GM03348 (cell line): Measurements from ENCODE around the gene BOLA1.
"Not testable (repeated sequence)": the region's sequence is repeated elsewhere in the genome, so short reads cannot be mapped to it uniquely, and the experiment has no call there.

ENCODE experiments used
- DNase-seq: peaks from one replicate; pipeline ENCODE4 v3.0.0; 2012; ENCODE audit warnings: low spot score

Gene BOLA1

DNA sequence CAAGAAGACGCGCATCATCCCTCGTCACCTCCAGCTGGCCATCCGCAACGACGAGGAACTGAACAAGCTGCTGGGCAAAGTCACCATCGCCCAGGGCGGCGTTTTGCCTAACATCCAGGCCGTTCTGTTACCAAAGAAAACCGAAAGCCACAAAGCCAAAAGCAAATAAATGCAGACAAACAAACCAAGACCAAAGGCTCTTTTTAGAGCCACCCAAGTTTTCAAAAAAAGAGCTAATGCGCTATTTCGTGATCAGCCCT, 12.2 kb upstream of the BOLA1 start:
- not testable (repeated sequence) for DNase-seq

DNA sequence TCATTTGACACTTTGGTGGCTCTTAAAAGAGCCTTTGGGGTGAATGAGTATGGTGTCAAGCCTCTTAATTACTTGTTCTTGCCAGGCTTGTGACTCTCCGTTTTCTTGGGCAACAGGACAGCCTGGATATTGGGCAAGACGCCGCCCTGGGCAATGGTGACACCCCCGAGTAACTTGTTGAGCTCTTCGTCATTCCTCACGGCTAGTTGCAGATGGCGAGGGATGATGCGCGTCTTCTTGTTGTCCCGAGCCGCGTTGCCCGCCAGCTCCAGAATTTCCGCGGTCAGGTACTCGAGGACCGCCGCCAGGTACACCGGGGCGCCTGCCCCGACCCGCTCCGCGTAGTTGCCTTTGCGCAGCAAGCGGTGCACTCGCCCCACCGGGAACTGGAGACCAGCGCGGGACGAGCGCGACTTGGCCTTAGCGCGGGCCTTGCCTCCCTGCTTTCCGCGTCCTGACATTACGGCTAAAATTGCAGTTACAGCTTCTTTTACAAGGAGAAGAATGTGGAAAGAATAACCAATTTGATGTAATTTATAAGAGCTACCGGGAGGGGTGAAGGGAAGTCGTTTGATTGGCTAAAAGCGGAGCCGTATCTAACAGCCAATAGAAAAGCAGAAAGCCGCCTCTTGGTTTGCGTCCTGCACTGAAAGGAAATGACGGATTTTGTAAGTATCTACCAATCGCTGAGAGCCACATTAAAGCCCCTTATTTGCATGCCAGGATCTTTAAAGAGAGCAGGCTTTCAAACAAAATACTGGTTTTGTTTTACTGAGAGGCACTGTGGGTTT, 11.7 kb upstream of the BOLA1 start:
- peak; percentile 94 for DNase-seq

DNA sequence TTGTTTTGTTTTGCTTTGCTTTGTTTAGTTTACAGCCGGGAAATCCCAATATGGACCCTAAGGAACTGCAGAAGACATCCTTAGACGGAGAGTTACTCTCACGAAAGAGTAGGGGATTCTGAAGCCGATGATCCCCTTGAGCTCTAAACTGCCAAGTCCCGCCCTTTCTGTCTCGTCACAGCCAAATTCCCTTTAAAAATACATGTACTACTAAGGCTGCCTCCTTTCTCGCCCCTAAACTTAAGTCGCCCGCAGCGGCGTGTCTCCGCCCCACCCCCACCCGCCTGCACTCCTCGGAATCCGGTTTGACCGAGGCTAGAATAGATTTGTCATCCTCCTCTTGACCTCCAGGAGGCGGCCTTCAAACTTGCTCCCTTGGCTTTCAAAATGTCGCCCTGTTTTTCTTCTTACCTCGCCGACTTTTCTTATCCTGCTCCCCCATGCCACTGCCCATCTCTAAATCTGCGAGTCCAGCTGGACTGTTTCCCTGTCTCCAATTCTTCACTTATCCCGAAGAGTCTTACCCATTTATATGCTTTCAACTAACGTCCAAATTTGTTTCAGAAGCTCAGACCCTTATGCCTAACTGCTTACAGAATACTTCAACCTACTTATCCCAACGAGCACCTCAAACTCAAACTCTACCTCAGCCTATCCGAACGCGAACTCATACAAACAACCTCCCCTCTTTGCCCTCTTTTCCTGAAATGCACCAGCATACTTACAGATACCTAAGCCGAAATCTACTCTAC, 10.9 kb upstream of the BOLA1 start:
- DNase-seq = peak; percentile 84

DNA sequence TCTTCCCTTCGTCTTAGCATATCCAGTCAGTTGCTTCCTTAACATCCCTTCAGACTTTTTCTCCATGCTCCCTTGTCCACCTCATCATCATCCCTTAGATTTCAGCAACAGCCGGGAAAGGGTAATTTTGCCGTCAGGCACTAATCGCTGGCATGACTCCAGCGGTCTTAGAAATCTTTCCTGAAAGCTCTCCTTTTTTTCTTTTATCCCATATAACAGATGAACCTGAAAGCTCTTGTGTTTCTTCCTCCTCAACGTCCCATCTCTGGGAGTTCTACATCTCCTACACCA, 10.4 kb upstream of the BOLA1 start:
- DNase-seq = no peak

DNA sequence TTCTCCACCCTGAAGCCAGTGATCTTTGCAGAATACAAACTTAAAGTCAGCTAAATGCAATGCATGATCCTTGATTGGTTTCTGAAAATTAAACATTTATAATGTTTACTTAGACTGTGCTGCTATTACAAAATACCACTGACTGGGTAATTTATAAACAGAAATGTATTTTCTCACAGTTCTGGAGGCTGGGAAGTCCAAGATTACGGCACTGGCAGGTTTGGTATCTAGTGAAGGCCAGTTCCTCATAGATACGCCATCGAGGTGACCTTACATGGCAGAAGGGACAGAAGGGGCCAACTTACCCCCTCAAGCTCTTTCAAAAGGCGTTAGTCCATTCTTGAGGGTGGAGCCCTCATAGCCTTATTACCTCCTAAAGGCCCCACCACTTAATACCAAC, 2.8 kb upstream of the BOLA1 start:
- DNase-seq = no peak

DNA sequence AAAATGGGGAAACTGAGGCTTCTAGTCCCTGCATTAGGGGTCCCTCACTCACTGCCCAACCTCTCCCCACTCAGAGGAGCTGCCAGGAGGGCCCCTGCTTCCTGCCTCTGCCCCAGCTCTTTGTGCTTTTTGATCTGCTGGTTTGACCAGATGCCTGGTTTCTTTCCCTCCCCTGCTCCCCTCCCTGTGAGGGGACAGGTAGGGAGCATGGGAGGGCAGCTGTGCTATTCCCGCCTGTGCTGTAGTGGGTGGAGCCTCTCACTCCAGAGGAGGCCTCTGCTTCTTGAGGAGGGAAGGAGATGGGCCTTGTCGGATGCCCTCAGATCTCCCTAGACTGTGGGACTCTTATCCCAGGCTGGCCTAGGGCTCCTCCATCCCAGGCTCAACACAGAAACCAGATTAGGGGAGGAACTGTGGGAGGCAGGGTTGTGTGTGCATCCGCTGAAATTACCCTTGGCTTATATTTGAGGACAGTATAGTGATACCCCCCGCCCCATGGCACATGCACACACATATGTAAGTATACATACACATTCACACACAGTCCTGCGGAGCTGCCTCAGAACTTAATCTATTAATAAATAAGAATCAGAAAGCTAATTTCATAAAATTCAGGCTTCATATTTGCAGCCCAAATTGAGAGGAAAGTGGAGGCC, 4.6 kb downstream of the BOLA1 start:
- no peak for DNase-seq

DNA sequence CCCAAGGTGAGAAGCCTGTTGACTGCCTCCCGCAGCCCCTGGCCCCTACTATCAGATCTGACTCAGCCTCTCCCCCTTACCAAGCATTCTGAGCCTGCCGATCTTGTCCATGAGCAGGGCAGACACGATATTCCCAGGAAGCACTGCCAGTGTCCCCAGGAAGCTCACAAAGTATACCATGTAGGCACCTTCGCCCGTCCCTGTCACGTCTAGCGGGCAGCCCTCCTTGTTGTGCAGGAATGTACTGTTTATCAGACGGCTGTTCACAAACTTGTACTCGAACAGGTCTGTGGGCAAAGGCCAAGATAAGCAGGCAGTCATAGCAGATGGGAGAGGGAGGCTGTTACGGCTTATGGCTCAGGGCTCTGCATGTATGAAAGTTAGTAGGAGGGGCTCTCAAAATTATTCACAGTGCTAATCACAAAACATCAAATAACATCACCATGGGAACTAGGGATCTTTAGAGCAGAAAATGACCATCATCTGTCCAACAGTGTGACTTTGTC, 7.3 kb downstream of the BOLA1 start:
- DNase-seq = no peak

DNA sequence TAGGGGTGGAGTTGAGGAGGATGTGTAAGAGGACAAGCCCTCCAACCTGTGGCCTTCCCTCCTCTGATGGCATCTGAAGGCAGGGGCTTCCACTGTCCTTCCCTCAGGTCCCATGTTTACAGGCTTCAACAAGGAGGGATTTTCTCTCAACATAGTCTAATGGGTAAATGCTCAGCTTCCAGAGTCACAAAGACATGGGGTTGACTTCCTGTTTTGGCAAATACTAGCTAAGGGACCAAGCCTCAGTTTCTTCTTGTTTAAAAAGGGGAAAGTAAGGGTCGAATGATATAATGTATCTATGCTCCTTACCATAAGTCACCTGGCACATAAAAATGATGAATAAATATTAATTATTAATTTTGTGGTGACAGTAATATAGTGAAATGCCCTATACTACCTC, 15.2 kb downstream of the BOLA1 start:
- DNase-seq = no peak

DNA sequence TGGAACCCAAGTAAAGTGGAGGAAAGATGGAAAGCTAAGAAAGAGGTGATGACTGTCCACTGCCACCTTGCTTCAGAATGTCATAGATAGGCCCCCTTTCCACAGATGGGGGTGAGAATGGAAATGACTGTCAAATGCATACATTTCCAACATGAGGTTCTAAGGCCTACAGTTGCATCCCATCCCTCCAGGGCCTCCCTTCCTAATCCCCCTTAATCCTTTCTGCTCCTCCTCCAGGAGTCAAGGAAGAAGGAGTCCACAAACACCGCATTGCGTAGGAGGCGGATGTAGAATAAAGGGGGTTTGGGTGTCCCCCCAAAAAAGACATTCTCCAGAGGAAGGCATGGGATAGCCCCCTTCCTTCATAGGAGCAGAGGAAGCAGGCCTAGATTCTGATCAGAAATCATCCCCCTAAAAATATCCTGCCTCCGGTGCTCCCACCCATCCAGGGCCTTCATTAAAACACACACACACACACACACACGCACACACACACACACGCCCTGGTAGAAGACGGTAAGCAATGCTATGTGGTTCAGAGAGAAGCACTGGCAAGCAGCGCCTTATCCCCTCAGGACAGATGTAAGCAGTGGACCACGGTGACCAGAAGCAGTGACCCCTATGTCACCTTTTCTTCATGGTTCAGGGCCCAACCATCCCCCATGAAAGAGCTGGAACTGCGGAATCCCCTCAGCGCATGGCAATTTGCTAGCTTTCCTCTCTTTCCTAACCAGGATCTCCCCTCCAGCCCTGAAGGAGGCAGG, 16.2 kb downstream of the BOLA1 start:
- DNase-seq = no peak

DNA sequence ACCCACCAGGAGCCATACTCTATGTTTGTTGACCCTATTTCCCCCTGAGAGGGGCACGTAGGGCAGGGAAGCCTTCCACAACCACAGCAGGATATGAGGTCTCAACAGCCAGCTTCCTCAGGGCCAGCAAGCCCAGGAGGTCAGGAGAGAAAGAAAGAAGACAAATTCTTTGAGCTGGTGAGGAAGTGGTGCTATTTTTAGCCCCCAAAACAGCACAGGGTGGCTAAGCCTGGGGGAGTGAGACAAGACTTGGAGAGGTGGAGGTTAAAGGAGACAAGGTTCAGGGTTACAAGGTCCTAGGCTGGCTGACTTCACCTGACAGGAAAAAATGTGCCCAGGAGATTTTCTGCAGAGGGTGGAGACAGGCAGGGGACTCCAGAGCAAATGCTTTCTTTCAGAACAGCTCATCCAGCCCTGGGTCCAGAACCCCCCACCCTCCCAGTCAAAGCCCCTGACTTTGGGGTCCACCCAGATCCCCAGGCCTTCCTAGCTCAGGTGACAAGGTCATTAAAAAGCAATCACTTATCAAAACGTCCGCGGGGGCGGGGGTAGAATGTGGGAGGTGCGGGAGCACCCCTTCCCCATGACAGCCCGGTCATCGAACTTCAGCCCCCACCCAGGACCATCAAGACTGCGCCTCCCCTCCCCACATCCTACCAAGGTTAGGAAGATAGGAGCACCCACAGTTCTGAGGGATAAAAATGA, 17.0 kb downstream of the BOLA1 start:
- no peak for DNase-seq

DNA sequence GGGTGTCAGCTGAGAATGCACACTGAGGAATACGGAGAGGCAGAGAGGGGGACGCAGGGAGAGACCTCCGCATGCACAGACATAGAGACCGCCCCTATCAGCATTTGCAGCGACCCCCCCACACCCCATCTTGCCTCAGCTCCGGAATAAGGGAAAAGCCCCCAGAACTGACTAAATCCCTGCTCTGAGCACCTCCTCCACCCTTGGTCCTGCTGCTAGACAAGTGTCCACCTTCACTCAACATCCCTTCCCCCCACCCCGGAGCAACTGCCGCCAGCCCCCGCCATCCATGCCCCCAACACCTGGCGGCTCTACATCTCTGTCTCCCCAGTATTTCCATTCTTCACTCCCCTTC, 17.5 kb downstream of the BOLA1 start:
- DNase-seq = no peak

DNA sequence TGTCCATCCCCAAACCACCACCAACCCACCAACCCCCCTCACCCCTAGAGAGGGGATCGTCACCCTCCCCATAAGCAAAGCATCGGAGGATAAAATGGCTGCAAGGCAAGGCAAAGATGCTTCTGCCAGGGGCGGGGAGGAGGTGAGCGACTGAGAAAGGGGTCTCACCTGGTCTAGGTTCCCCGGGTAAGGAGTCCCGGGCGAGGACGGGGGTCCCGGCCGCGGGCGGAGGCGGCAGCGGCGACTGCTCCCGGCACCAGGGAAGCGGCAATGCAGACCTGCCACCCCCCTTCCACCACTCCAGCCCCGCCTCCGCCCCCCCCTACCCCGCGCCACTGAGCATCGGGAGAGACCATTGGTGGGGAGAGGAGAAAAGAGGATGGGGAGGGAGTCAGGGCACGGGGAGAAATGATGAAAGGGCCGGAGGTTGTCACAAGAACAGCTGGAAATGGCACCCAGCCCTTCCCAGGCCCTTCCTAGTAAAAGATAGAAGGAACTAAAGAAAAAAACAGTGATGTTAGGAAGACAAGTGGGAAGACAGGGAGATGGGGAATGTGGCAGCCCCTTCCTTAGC, 18.3 kb downstream of the BOLA1 start, which contains the start of gene SV2A:
TSS of gene SV2A (minus strand) at position 274 of the 574 bp plus-strand sequence. CDS start 4,004 bp downstream, outside the sequence.
- peak; percentile 74 for DNase-seq

DNA sequence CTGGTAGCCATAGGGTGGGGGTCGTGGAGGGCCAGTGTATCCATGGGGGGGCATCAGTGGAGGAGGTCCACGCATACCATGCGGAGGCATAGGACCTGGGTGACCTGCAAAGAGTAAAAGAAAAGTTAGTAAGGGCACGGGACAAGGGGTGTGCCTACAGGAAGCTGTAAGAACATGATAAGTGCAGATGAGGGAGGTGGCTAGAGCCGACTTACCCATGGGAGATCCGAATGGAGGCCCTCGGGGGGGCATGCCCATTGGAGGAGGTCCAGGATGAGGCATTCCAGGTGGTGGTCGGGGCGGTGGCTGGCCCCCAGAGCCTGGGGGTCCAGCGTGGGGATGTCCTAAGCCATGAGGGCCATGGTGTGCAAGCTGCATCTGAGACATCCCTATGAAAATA, 24.3 kb downstream of the BOLA1 start:
- DNase-seq = no peak

DNA sequence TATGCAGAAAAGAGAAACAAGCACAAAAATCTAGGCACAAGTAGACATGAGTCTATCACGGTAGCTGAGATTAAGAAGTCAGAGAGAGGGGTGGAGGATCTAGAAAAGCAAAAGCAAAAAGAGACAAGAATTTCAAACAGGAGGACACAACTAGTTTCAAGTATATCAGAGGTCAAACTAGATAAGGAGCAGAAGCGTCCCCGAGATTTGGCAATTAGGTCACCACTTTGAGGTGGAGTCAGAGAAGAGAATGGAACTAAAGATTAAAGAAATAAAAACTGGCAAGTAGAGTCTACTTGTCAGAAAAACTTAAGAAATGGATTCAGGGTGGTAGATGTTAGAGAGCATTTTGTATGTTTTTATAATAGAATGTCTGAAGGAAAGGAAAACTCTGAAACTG, 26.0 kb downstream of the BOLA1 start:
- DNase-seq = no peak

DNA sequence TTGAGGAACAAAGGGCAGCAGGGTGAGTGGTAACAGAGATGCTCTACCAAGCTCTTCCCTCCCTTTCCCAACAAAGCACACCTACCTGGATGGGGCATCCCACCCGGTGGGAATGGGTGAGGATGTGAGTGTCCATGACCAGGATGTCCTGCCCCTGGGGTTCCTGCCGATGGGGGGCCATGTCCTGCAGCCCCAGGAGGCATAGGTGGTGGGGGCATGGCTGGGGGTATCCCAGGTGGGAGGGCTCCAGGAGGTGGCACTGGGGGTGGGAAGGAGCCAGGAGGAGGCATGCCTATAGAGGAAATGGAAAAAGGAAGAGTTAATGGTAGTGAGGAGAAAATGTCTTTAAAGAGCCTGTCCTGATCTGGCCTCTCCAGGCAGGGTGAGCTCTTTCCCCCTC, 26.4 kb downstream of the BOLA1 start:
- DNase-seq = no peak

DNA sequence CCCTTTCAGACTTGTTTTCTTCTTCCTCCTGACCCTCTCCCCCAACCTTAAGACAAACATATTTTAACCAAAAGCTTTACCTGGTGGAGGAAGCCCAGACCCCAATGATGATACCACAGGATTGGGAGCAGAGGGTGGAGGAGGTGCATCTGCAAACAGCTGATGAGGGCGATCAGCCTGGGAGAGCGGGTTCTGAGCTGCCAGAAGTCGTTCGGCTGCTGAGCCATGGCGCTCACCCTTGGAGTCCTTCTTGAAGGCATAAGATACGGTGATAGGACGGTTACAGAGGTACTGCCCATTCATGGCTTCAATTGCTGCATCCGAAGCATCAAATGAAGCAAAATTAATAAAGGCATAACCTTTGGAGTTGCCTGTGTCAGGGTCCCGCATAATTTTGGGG, 26.9 kb downstream of the BOLA1 start:
- no peak for DNase-seq

DNA sequence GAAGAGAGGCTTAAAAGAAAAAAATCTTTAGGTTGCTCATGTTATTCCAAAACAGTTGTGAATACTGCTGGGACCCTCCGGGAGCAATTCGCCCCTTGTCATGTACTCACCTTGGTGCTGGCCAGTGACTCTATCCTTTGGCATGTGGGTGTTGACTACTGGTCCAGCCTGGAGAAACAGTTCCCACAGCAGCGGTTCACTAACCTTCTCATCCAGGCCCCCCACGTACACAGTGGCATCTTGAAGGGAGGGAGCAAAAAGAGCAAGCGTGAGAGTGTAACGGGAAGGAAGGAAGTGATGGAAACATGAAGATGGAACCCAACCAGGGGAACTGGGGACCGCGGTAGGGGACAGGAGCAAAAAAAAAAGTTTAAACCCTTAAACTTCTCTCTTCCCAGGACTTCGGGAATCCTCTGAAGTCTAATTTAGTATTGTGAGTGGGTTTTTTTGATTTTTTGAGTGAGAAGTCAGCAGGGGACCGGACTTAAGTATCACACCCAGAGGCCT, 27.7 kb downstream of the BOLA1 start:
- DNase-seq = no peak

DNA sequence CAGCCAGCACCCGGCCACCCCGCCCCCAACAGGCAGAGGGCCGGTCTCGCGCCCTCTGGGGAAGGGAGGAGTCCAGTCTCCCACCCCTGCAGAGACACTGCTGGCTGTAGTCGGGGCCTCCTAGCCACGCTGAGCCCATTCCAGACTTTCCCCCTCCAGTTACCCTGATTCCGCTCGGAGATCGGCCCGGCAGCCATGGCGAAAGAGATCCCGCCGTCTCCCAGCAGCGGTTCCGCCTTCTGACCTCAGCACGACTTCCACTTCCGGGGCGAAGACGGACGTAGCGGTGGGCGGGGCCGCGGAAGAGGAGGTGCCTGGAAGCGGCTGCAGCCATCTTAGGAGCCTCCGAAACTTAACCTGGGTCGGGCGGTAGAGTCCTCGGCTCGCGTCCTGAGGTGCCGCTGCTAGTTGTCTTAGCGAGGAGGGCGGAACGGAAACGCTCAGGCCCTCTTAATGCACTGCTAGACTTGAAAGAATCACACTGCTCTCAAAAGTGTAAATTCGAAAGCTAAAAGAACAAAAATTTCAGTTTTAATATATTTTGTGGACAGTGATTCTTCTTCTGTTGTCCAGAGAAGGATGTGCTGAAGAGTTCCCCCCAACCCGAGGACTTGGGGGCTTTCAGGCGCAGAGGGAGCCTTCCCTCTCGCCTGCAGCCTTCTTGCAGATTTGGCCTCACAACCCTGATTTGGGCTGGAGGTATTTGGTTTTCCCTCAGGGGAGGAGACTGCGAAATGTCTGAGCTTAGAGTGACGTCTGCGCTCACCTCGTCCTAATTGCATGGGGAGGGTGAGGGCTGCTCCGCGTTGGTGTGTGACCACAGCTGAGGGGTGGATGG, 28.4 kb downstream of the BOLA1 start, which contains the start of gene SF3B4:
TSS of gene SF3B4 (minus strand) at position 241 of the 838 bp plus-strand sequence. CDS start at position 197, 44 bp downstream.
- DNase-seq = peak; percentile 96

DNA sequence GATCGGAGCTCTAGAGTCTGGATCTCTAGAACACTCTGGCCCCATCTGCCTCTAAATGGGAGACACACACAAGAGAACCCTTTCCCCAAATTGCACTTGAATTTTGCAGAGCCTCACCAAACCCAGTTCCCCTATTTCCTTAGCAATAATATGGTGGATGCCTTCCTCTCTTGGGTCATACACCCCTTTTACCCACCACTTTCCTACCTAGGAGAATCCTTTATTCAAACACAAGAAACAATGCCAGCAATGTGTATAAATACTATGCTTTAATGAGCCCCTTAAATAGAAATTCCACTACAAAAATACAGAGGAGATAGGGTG, 29.0 kb downstream of the BOLA1 start:
- DNase-seq = no peak

DNA sequence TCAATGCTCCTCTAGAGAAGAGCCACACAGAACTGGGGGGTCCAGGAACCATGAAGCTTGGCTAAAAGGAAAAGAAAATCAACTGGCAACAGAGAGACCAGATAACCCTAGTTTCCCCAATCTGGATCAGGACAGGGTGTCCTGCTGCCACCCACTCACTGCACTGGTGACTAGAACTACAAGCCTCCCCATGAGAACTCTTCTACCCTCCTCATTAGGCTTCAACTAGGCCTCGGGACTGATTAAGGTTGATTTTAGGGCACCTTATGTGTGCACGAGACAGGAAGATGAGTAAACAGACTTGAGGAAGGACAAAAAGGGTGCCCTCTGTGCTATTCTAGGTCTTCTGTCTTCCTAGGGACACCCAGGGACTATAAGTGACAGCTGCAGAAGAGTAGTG, 30.5 kb downstream of the BOLA1 start:
- no peak for DNase-seq
